Fibroblast of skin of left biceps (primary cell): ENCODE data around the gene ENGASE.
"Not testable (repeated sequence)": the region's sequence is repeated elsewhere in the genome, so short reads cannot be mapped to it uniquely, and the experiment has no call there.

Experiments used
- DNase-seq, 2 experiments: peaks; one replicate each; pipeline ENCODE4 v3.0.0-alpha.2; 2013; ENCODE audit warnings: low read depth in 2 of 2

Gene ENGASE

DNA sequence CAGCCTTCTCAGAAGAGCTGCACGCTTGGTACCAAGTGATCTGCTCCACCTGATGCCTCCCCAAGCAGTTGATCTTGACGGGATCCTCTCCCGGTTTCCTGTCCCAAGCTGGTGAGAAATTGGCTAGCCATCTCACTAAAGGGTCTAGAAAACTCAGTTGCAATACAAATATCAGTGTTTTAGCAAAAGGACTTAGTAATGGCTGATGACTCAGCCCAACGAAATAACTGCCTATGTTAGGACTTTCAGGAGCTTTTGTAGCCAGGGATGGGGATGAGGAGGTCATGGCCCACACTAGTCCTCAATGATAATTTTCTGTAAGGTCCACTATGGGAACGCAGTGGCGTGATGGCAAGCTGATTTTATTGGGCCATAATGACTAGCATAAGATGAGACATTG is 23.3 kb upstream of the ENGASE start:
- DNase-seq: no peak

DNA sequence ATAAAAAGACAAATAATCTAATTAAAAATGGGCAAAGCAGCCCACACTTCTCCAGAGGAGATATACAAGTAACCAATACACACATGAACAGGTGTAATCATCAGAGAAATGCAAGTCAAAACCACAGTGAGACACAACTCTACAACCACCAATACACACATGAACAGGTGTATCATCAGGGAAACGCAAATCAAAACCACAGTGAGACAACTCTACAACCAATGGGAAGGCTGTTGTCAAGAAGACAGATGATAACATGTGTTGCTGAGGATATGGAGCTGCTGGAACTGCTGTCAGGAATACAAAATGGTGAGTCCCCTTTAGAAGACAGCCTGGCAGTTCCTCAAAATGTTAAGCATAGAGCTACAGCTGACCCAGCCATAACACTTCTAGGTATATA is 22.5 kb upstream of the ENGASE start:
- DNase-seq: no peak

DNA sequence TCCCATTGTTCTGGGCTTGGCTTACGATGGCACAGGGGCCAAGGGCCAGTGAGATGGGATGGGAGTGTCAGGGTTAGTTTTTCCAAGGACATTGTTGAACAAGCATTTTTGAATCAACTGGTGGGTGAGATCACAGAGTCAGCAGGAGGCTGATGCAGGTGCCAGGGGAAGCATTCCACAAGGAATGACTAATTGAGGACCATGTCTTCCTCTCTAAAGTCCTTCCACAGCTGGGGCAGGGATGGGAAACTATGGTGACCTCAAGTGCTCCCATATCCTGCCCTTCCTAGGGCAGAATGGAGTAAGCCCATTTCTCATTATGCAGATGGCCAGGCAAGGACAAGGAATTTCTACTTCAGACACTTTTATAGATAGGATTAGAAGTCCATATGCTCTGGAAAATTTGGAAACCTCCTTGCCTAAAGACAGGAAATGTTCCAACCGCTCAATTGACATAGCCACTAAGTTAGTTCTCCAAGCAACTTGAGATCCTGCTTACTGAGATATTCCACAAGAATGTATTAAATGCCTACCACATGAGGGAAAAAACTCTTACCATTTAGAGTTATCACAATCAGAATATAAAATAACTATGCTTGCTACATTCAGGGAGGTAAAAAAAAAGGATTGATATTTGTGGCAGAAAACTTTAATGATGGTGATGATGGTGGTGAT is 21.2 kb upstream of the ENGASE start:
- no peak for DNase-seq

DNA sequence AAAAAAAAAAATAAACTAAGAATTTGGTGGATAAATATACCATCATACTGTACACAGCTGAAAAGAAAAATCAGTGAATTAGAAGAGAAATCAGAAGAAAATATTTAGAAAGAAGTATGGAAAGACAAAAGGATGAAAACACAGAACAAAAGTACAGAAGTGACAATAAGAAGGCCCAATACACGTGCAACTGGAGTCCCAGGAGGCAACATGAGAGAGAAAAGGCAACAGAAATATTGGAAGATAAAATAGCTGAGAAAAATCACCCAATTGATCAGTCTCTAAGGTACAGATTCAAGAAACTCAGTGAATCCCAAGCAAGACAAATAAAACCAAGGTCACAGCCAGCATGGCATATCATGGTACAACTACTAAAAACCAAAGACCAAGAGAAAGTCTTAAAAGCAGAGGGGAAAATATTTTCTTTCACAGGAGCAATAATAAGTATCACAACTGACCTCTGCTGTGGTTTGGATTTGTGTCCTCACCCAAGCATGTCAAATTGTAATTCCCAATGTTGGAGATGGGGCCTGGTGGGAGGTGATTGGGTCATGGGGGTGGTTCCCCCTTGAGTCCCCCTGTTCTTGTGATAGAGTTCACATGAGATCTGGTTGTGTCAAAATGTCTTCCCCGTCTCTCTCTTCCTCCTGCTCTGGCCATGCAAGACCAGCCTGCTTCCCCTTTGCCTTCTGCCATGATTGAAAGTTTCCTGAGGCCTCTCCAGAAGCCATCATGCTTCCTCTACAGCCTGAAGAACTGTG is 20.2 kb upstream of the ENGASE start:
- DNase-seq: no peak

DNA sequence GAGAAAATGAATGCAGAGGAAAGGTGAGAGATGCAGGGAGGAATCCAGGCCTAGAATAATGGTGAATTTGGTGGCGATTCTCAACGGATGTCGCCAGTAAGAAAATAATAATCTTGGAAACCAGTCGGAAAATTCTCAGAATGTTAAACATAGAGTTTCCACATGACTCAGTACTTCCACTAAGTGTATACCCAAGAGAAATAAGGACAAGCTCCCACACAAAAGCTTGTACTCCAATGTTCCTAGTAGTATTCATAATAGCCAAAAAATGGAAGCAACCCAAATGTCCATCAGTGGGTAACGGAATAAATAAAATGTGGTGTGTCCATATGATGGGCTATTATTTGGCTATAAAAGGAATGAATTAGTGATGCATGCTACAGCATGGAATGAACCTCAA is 19.4 kb upstream of the ENGASE start:
- no peak for DNase-seq

DNA sequence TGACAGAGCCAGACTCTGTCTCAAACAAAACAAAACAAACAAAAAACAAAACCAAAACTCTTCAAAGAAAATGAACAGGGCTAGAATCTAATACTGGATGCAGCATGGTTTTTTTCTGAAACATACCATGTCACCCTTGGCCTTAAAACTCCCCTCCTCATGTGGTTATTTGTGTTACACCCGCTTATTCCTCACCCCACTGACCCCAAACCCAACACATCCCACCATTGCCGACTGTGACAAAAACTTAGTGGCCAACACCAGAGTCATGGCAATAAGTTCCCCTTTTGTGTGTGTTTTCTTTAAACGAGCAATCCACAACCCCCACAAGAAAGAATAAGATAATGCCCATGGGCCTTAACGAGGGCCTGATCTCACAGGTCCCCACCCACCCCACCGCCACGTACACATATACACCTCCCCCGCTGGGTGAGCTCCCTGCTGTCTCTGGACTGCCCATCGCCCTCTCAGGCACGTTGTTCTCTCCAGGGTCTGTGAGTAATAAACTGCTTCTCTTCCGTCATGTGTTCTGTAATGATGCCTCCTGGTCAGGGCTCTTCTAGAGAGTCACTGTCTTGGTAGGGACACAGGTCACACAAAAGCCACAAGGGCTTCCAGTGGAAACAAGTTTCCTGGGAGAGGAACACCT is 16.8 kb upstream of the ENGASE start:
- no peak for DNase-seq

DNA sequence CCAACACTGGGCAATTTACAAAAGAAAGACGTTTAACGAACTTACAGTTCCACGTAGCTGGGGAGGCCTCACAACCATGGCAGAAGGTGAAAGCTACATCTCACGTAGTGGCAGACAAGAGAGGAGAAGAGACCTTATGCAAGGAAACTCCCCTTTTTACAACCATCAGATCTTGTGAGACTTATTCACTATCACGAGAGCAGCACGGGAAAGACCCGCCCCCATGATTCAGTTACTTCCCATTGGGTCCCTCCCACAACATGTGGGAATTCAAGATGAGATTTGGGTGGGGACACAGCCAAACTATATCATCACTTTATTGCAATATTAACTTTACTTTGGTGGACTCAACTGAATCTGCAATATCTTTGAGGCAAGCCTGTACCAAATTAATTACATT is 11.9 kb upstream of the ENGASE start:
- no peak for DNase-seq

DNA sequence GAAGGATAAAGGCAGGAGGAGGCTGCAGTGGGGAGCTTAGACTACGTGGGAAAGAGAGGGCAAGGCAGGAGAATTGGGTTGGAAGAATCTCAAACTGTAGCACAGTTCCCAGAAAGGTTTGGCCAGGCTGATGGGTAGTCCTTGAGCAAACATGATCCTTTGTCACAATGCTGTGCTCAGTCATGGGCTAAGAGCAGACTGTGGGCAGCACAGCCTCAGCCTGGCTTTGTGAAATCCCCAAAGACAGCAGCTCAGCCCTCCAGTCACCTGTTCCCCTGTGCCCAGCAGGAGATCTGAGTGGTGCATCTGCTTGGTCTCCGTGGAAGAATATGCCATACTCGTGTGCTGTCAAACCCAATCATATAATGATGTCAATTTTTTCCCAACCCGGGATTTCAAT is 10.6 kb upstream of the ENGASE start:
- DNase-seq: no peak

DNA sequence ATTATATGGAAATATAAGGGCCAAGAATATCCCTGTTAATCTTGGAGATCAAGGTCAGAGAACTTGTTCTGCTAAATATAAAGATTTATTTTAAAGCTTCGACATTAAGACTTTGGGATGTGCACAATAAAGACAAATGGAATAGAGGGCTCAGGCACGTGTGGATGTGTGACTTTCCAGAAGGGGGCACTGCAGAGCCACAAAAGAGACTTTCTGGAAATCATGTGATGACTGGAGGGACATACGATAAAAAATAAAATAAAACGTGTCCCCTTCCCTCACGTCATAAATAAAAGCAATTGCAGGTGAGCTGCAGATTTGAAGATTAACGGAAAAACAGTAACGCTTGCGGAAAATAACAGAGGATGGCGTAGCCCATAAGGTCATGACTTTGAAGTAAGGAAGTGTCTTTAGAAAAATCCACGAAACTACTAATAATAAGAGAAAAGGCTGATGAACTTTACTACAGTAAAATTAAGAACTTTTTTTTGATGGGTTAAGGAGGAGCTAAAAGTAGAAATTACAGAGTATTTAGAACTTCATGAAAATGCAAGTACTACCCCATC is 9.4 kb upstream of the ENGASE start:
- no peak for DNase-seq

DNA sequence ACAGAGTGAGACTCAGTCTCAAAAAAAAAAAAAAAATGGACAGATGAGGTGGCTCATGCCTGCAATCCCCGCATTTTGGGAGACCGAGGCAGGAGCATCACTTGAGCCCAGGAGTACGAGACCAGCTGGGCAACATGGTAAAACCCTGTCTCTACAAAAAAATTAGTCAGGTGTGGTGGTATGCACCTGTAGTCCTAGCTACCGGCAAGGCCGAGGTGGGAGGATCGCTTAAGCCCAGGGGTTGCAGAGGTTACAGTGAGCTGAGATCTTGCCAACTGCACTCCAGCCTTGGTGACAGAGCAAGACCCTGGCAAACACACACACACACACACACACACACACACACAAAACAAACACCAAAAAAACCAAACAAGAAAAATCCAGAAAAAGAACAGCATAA is 7.7 kb upstream of the ENGASE start:
- DNase-seq: no peak

DNA sequence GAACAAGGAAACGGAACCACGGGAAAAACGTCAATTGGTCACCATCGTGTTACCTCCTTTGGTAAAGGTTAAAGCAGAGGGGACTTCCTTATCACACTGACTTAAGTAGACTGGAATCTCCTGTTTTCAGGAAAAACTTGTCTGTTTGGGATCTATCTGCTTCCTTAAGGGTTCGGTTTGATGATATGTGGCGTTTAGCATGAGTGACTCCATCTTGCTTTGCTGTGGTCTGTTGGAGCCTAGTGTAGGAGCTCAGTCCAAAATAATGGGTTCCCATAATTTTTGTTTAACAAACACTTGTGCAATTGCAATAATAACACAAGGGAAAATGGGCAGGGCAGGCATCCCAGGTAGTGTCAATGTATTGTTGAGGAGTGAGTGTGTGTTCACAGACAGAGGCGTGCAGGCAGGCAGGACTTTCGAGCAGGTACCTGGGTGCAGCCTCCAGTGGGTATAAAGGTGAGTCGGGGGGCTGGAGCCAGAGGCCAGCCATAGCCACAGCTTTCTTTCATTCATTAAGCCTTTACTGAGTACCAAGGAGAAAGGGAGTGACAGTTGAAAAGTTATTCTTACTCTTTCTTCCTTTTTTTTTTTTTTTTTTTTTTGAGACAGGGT is 4.3 kb upstream of the ENGASE start:
- DNase-seq: no peak

DNA sequence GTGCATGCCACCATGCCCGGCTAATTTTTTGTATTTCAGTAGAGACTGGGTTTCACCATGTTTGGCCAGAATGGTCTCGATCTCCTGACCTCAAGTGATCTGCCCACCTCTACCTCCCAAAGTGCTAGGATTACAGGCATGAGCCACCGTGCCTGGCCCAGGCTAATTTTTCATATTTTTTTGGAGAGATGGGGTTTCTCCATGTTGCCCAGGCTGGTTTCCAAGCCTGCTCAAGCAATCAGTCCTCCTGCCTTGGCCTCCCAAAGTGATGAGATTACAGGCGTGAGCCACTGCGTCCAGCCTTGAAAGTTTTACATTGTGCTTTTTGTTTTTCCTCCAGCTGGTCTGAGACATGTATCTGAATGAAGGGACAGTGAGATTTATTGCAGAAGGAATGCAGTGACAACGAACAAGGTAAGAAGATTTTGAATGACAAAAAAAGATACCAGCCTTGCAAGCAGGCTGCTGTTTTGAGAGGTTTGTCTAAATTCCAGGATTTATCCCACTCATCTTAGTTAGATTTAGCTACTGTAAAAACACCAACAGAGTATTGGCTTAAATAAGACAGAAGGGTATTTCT is 3.4 kb upstream of the ENGASE start:
- no peak for DNase-seq

DNA sequence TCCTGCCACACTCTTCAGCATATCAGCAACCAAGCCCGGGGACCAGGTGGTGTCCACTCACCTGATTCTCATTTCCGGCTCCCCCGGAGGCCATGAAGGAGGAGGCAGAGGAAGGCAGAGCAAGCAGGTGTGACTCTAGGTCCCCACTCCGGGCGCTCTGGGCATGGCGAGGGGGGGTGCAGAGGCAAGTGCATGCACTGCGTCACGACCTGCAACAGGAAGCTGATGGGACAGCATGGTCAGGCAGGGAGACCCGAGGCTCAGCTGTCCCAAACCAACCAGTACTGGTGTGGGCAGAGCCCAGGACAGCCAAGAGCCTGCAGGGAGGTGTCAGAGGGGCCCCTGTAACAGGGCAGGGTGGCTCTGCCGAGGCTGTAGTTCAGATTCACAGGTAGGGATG is 2.1 kb upstream of the ENGASE start:
- no peak for DNase-seq

DNA sequence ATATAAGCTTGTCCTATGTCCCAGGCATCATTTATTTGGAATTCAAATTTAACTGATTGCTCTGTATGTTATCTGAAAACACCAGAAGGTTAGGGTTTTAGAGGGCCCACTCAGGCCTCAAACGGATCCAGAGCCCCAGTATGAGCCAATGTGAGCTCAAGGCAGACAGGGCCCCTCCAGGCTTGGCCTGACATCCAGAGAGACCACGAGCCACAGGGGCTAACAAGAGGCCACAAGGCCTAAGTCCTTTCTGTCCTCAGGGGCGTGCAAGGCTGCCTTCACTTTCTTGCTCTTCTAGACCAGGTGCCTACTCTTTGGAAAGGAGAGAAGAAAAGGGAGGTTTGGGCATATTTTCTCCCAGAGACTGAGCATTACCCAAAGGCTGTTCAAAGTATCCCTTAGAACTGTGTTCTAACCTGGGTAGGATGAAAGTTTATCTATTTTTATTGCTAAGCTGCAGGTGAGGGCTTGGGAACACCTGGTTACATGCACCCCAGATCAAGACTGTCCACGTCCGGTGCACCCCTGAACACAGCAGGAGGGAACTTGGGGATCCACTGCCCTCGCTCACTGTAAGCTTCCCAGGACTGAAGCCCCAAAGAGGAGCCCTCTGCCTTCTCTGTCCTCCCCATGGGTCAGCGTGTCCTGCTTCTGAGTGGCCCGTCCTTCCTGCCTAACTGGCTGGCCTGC is 1.5 kb upstream of the ENGASE start:
- DNase-seq: no peak

DNA sequence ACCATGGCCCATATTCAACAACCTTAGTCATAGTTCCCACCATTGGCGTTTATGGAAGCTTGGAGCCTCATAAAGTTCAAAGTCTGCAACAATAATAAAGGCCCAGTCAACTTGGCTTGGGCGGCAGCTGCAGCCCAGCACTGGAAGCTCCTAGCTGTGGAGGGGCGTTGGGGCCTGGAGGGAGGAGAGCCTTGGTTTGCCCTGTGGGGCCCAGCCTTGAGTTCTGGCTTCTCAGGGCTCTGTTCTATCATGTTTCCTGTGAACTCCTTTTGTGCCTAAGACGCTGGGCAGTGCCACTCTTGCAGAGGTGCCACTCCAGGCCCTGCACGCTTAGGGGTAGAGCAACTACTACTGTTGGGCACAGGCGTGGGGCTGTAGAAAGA is 927 bp upstream of the ENGASE start:
- no peak for DNase-seq

DNA sequence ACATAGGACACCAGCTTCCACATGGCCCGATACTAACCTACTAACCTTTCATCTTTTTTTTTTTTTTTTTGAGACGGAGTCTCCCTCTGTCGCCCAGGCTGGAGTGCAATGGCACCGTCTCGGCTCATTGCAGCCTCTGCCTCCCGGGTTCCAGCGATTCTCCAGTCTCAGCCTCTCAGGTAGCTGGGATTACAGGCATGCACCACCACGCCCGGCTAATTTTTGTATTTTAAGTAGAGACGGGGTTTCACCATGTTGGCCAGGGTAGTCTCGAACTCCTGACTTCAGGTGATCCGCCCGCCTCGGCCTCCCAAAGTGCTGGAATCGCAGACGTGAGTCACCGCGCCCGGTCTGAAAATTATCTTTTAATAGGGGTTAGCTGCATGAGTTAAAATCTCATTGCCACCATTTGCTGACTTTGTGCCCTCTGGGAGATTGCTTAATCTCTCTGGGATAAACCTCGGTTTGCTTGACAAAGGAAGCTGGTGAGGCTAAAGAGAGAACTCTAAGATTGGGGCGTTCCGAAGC is 439 bp upstream of the ENGASE start:
- DNase-seq: not testable (repeated sequence)

DNA sequence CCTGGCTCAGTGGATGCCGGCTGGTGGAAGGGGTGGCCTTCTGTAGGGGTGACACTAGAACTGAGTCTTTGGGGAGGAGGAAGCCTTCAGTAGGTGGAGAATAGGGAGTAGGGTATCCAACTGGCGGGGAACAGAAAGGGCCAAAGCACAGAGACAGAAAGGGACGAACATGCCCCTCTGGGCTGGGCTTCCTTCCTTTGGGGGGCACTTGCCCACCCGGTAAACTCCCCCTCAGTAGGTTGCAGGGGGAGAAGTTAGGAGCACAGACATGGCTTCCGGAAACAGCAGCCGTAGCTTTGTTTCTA is 774 bp downstream of the ENGASE start:
- DNase-seq: no peak

DNA sequence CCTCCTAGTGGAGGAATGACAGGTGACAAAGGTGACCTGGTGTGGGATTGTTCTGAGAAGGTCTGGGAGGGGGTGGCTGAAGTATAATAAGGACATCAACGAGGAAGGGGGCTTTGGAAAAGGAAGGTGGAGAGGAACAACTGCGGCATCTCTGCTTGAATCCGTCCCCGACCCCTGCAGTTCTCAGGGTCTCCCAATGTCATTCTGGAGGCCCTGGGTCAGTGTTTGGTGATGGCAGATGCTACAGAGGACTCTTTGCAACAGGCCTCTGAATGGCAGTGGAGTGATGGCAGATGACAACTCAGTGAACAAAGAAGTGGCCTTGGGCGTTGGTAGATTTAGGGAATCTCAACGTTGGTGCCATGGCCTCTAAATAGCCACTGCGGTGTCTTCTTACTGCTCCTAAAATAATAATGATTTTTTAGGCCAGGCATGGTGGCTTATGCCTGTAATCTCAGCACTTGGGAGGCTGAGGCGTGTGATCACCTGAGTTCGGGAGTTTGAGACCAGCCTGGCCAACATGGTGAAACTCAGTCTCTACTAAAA is 1.3 kb downstream of the ENGASE start:
- no peak for DNase-seq

DNA sequence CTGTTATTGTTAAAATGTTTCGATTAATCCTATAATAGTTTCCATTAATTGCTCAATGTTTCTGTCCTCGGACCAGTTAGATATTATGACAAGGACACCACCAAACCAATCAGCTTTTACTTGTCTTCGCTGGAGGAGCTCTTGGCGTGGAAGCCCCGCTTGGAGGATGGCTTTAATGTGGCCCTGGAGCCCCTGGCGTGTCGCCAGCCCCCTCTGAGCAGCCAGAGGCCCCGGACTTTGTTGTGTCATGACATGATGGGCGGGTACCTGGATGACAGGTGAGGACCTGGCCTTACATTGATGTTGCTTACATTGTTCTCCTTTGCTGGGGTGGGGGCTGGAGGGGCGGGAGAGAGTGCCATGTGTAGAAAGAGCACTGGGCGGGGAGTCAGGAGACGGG is 3.0 kb downstream of the ENGASE start:
- DNase-seq: no peak

DNA sequence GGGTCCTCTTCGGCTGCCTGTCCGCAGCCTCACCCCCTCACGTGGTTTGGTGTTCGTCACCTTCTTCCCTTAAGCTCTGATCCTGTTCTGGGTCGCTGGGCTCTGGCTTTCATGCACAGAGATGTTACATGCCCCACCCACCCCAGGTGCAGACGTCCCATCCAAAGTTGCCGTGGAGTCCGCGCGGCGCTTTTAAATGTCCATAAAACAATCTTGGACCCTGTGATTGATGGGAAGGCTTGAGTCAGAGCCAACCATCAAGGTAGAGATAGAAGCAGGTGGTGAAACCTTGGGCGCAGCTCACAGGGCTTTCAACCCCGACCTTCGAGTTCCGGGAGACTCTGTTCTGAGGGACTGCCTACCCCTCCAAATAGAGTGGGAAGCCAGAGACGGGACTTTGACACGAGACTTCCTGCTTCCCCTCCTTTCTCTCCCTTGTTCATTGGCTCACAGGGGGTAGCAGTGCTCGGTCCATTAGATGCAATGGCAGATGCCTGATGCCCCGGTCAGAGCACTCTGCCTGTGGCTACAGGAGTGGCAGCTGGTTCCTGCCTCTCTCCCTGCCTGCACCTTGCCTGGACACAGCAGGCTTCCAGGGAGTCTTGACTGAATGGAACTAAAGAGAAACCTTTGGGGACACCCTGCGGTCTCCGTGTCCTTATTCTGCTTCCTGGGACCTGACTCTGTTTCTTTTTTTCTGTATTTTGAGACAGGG is 4.0 kb downstream of the ENGASE start:
- DNase-seq: no peak
